Duodenal mucosa (tissue), 2 donors: ENCODE results near the gene TLE6.

Experiments used
- H3K27ac ChIP-seq: one replicate; pipeline ENCODE4 v1.7.0; 2013; ENCODE audit warnings: low read depth, low read length
- H3K27me3 ChIP-seq, 2 donors: one replicate each; pipeline ENCODE4 v1.7.0; 2013; ENCODE audit warnings: low read length in 2 of 2, control low read depth in 1 of 2; ENCODE audit not compliant: insufficient read depth in 2 of 2, control insufficient read depth in 1 of 2
- H3K36me3 ChIP-seq, 2 donors: one replicate each; pipeline ENCODE4 v1.7.0; 2013; ENCODE audit warnings: low read length in 2 of 2, control low read depth in 1 of 2; ENCODE audit not compliant: insufficient read depth in 2 of 2, control insufficient read depth in 1 of 2
- H3K4me1 ChIP-seq, 2 donors: one replicate each; pipeline ENCODE4 v1.7.0; 2013; ENCODE audit warnings: low read length in 2 of 2, control low read depth in 1 of 2; ENCODE audit not compliant: insufficient read depth in 2 of 2, control insufficient read depth in 1 of 2
- H3K4me3 ChIP-seq, 2 donors: one replicate each; pipeline ENCODE4 v1.7.0; 2013; ENCODE audit warnings: low read length in 2 of 2, low read depth in 1 of 2
- H3K9ac ChIP-seq, 2 donors: one replicate each; pipeline ENCODE4 v1.7.0; 2013; ENCODE audit warnings: low read length in 2 of 2, low read depth in 1 of 2
- H3K9me3 ChIP-seq, 2 donors: one replicate each; pipeline ENCODE4 v1.7.0; 2013; ENCODE audit warnings: low read length in 2 of 2, control low read depth in 1 of 2; ENCODE audit not compliant: control insufficient read depth in 1 of 2

Gene TLE6

GRCh38 chr19:2973229-2973628 lies 4.1 kb upstream of the TLE6 start:
- no peak overlapping the region for H3K4me3 ChIP-seq
- H3K27ac ChIP-seq, result no peak overlapping the region
- peaks cover 0 to 9% of the 10 kb centered on the region in 2 donors for H3K27me3 ChIP-seq
- peaks cover 13 to 38% of the 10 kb centered on the region in 2 donors for H3K4me1 ChIP-seq
- no peak overlapping the region for H3K9ac ChIP-seq
- no peaks in the 10 kb centered on the region for H3K36me3 ChIP-seq
- no peaks in the 10 kb centered on the region for H3K9me3 ChIP-seq

- Histone ChIP-seq H3K36me3 (no peaks in the 10 kb centered on the region), H3K4me1 (peaks cover 13 to 28% of the 10 kb centered on the region in 2 donors), H3K27me3 (peaks cover 0 to 9% of the 10 kb centered on the region in 2 donors), H3K9me3 (no peaks in the 10 kb centered on the region), H3K4me3 (no peak overlapping the region), H3K27ac (no peak overlapping the region), H3K9ac (no peak overlapping the region)
Measured at GRCh38 chr19:2974342-2975041, 2.9 kb upstream of the TLE6 start.

GRCh38 chr19:2976609-2977000 lies 759 bp upstream of the TLE6 start:
- H3K27me3 ChIP-seq, result peaks cover 0 to 9% of the 10 kb centered on the region in 2 donors
- no peaks in the 10 kb centered on the region for H3K36me3 ChIP-seq
- no peak overlapping the region for H3K27ac ChIP-seq
- H3K9ac ChIP-seq, result peak overlapping the region; percentile 27 to 39
- H3K4me3 ChIP-seq, result peak overlapping the region; percentile 67 to 75
- peaks cover 13 to 28% of the 10 kb centered on the region in 2 donors for H3K4me1 ChIP-seq
- H3K9me3 ChIP-seq, result no peaks in the 10 kb centered on the region

- peak overlapping the region in 1 of 2 donors; percentile 40 for H3K4me3 ChIP-seq
- peaks cover 13 to 26% of the 10 kb centered on the region in 2 donors for H3K4me1 ChIP-seq
- H3K27ac ChIP-seq, result no peak overlapping the region
- no peak overlapping the region for H3K9ac ChIP-seq
- H3K9me3 ChIP-seq, result no peaks in the 10 kb centered on the region
- peaks cover 0 to 13% of the 10 kb centered on the region in 2 donors for H3K27me3 ChIP-seq
- no peaks in the 10 kb centered on the region for H3K36me3 ChIP-seq
Measured at GRCh38 chr19:2977746-2978138, 378 bp downstream of the TLE6 start.

- Histone ChIP-seq H3K4me3 (no peak overlapping the region), H3K9ac (no peak overlapping the region), H3K27me3 (peaks cover 5 to 17% of the 10 kb centered on the region in 2 donors), H3K27ac (no peak overlapping the region), H3K36me3 (no peaks in the 10 kb centered on the region), H3K9me3 (no peaks in the 10 kb centered on the region), H3K4me1 (peaks cover 15 to 28% of the 10 kb centered on the region in 2 donors)
Measured at GRCh38 chr19:2978166-2978767, 903 bp downstream of the TLE6 start.

GRCh38 chr19:2978772-2979171 lies 1.4 kb downstream of the TLE6 start:
- H3K9me3 ChIP-seq, result no peaks in the 10 kb centered on the region
- no peak overlapping the region for H3K4me3 ChIP-seq
- H3K9ac ChIP-seq, result no peak overlapping the region
- H3K4me1 ChIP-seq, result peaks cover 19 to 33% of the 10 kb centered on the region in 2 donors
- no peak overlapping the region for H3K27ac ChIP-seq
- H3K36me3 ChIP-seq, result no peaks in the 10 kb centered on the region
- H3K27me3 ChIP-seq, result peaks cover 10 to 22% of the 10 kb centered on the region in 2 donors

GRCh38 chr19:2981898-2982297 lies 4.5 kb downstream of the TLE6 start:
- H3K36me3 ChIP-seq, result no peaks in the 10 kb centered on the region
- H3K9me3 ChIP-seq, result no peaks in the 10 kb centered on the region
- no peak overlapping the region for H3K4me3 ChIP-seq
- no peak overlapping the region for H3K9ac ChIP-seq
- no peak overlapping the region for H3K27ac ChIP-seq
- peaks cover 12 to 13% of the 10 kb centered on the region in 2 donors for H3K27me3 ChIP-seq
- peaks cover 14 to 21% of the 10 kb centered on the region in 2 donors for H3K4me1 ChIP-seq

GRCh38 chr19:2982561-2982960 lies 5.2 kb downstream of the TLE6 start:
- Histone ChIP-seq H3K9me3 (no peaks in the 10 kb centered on the region), H3K9ac (no peak overlapping the region), H3K27ac (peak overlapping the region; percentile 50)

GRCh38 chr19:2982983-2983350 lies 5.6 kb downstream of the TLE6 start:
- Histone ChIP-seq H3K36me3 (no peaks in the 10 kb centered on the region), H3K27ac (peak overlapping the region; percentile 62), H3K9ac (no peak overlapping the region), H3K4me1 (peaks cover 8 to 15% of the 10 kb centered on the region in 2 donors), H3K9me3 (no peaks in the 10 kb centered on the region), H3K4me3 (no peak overlapping the region), H3K27me3 (peaks cover 12 to 13% of the 10 kb centered on the region in 2 donors)

More at GRCh38 chr19:2982561-2982960, 5.2 kb downstream of the TLE6 start:
- Histone ChIP-seq H3K27me3 (peaks cover 12 to 13% of the 10 kb centered on the region in 2 donors), H3K36me3 (no peaks in the 10 kb centered on the region), H3K4me1 (peaks cover 12 to 19% of the 10 kb centered on the region in 2 donors), H3K4me3 (no peak overlapping the region)

GRCh38 chr19:2983351-2984214 lies 6.2 kb downstream of the TLE6 start:
- Histone ChIP-seq H3K36me3 (no peaks in the 10 kb centered on the region), H3K4me1 (peaks cover 6 to 13% of the 10 kb centered on the region in 2 donors), H3K27ac (peak overlapping the region; percentile 62), H3K9me3 (no peaks in the 10 kb centered on the region), H3K4me3 (peak overlapping the region; percentile 20 to 53), H3K27me3 (peaks cover 12 to 13% of the 10 kb centered on the region in 2 donors), H3K9ac (no peak overlapping the region)
